Testis (tissue), 2 donors: ENCODE results near the gene REXO2.

ENCODE experiments used
- POLR2A ChIP-seq: fragments of 450-650 bp; IDR thresholded peaks from one replicate; pipeline ENCODE4 v1.6.1; 2017; ENCODE audit warnings: antibody characterized with exemption, mild to moderate bottlenecking, moderate library complexity
- TF ChIP-seq, protein P1 (sequence below), 3 experiments: fragments of 450-650 bp in 2 of 3; fragments of 200-600 bp in 1 of 3; sonication (generic) in 1 of 3; IDR thresholded peaks; one replicate each; pipeline ENCODE4 v1.5.1; 2016 to 2019; ENCODE audit warnings: antibody characterized with exemption in 3 of 3, mild to moderate bottlenecking in 2 of 3, moderate library complexity in 1 of 3

DNA sequence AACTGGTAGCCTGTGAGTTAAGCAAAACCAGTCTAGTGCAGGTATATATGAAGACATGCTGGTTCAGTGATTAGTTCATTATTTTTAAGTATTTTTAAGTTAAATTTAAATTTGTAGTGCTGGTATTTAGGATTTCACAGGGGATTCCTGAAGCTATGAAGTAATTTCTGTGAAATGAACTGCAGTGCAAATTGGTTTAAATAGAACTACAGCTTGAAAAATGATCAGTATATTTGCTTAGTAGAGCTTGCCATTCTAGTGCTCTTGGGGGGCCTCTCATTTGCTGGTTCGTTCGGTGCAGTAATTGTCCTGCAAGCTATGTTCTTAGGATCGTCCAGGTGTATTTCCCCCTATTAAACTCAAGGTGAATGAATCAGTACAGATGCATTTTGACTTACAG, 13.1 kb downstream of the REXO2 start:
- TF ChIP-seq, protein P1, sequence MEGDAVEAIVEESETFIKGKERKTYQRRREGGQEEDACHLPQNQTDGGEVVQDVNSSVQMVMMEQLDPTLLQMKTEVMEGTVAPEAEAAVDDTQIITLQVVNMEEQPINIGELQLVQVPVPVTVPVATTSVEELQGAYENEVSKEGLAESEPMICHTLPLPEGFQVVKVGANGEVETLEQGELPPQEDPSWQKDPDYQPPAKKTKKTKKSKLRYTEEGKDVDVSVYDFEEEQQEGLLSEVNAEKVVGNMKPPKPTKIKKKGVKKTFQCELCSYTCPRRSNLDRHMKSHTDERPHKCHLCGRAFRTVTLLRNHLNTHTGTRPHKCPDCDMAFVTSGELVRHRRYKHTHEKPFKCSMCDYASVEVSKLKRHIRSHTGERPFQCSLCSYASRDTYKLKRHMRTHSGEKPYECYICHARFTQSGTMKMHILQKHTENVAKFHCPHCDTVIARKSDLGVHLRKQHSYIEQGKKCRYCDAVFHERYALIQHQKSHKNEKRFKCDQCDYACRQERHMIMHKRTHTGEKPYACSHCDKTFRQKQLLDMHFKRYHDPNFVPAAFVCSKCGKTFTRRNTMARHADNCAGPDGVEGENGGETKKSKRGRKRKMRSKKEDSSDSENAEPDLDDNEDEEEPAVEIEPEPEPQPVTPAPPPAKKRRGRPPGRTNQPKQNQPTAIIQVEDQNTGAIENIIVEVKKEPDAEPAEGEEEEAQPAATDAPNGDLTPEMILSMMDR (IDR thresholded peaks at IDR 0.05) = no peak
- TF ChIP-seq POLR2A = no peak
